Middle frontal gyrus (tissue), 1 donor: ENCODE measurements around the gene KREMEN2.

Experiments used
- DNase-seq: peaks from one replicate; pipeline ENCODE4 v3.0.0-alpha.2; 2015; ENCODE audit warnings: low spot score; ENCODE audit errors: extremely low spot score

KREMEN2 gene

DNA sequence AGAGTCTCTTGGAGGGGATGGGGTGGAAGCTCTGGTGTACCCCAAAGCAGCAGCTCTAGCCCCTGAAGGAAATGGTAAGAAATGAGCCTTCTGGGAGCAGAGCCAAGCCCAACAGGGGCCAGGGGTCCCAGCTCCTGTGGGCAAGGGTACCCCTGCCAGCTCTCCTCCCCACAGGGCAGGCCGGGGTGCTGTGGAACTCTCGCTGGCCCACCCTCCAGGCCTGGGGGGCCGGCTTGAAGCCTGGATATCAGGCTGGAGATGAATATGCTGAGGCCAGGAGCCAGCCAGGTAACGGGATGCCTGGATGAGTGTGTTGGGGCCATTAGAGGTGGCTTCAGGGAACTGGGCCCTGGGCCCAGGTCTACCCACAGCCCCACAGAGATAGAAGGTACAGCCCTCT is 36.5 kb downstream of the KREMEN2 start:
- no peak for DNase-seq

DNA sequence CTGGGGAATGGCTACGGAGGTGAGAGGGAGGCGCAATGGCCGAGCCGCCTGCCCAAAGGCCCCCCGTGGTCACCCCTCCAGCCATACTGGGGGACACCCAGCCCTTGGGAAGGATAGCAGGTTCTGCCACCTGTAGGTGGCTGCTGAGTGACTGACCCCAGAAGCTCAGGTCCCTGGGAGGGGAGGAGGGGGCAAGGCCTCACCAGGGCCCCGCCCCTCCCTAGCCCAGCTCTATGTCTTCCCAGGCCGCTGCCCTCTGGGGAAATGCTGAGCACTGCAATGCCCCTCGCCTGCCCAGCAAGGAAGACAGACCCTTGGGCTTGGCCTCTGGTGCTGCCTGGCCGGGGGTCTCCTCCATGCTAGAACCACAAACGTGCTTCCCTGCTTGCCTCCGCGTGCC is 37.2 kb downstream of the KREMEN2 start:
- no peak for DNase-seq

- DNase-seq = peak; percentile 94
Measured at GRCh38 chr16:3003582-3004270, 39.7 kb downstream of the KREMEN2 start.

GRCh38 chr16:3004319-3004718 is 40.2 kb downstream of the KREMEN2 start:
- no peak for DNase-seq

DNA sequence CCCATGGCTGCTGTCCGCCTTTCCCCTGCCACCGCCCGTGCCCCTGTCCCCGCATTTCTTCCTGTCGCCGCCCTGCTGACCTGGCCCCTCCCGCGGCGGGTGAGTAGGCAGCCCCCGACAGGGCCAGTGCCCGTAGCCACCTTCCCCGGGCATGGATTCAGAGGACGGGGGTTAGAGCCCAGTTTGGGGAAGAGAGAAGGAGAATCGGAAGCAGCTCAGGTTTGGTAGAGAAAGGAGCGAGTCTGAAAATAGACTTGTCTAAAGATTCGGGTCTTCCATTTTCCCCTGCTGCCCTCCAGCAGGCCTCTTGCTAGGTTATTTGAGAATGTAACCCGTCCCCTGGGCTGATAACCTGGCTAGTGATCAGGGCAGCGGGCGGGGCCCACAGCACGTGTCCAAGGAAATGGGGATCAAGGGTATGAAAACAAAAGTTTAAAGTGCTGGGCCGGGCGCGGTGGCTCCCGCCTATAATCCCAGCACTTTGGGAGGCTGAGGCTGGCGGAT is 40.8 kb downstream of the KREMEN2 start:
- no peak for DNase-seq

DNA sequence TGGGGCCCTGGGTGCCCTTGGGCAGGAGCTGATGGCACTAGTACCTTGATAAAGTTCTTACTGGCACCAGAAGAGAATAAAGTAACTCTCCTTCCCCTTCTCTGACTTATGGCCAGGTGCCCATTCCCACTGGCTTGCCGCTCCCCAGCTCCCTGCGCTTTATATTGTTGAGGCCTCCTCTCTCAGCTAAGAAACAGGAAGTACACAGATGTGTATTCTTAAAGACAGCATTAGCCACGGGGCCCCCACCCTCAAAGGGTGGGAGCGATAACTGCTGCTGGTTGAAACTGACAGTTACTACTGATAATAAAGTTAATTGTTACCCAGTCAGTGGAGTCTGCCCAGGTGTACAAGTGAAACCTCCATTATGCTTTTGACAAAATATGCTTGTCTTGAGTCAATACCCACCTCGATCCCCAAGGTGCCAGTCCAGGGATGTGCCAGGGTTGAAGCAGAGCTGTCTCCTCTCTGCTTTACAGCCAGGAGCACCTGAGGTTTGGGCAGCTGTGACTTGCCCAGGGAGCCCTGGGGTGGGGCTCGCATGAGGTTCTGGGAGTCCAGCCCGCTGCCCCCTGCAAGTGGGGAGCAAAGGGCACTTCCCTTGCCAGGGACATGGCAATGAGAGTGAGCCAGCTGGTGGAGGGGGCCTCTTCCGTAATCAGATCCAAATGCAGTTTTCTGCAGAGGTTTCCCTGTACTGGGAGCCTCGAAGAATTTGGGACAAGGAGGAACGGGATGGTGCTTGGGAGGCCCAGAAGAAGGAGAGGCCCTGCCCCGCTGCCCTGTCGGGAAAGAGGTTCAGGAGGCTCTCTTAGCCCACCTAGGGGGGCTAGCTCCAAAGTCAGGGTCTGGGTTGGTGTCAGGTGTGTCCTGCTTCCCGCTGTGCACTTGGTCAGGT is 43.2 kb downstream of the KREMEN2 start:
- no peak for DNase-seq

DNA sequence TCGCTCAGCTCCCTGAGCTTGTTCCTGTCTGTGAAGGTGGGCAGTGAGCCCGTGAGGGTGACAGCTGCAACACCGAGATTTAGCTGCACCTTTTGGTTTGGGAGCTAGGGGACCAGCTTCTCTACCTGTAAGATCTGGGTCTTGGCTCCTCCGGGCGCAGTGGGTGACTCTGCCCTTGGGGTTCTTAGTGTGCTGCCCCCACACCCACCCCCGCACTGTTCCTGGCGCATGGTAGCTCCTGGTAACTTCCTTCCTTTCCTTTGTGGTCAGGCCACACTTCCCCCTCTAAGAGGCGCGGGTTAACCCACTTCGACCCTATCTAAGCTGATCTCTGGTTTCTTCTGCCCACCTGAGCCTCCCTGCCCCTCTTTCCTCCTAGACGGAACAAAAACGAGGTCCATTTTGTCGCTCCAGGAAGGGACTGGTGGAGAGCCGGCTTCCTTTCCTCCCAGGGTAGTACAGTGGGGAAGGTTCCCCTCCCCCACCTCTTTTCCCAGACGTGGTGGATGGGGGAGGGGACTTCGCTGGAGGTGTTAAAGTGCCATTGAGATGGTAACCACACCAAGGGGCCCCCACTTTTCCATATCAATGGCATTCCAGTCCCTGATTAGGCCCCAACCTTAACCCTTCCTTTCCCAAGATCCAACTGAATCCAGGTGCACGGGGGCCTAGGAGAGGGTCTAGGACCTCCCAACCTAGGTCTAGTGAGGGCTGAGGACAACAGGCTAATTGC is 44.0 kb downstream of the KREMEN2 start:
- no peak for DNase-seq

DNA sequence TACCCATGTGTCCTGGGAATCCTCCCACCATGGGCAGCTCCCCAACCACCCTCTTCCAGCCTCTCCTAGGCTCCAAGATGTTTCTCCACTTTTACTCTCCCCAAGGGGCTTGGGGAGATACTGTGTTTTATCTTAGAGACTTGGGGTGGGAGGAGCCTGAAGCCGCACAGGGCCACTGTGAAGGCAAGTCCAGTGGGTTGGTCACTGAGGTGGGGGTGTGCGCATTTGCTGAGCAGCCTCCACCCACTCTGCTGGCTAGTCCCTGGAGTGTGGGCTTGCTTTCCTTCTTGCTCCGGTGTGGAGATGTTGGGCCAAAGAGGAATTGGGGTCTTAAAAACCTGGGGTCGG is 44.6 kb downstream of the KREMEN2 start:
- DNase-seq = no peak

- DNase-seq = no peak
Measured at GRCh38 chr16:3009568-3010390, 45.7 kb downstream of the KREMEN2 start.

DNA sequence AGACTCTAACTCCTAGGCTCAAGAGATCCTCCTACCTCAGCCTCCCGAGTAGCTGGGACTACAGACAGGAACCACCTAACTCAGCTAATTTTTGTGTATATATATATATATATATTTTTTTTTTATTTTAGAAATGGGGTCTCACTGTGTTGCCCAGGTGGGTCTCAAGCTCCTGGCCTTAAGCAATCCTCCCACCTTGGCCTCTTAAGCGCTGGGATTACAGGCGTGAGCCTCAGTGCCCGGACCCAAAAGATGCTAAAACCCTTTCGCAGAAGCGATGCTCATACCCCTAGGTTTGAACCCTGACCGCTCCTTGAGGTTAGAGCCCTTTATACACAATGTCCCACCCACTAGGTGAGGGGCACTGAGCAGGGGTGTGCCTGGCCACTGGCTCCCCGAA is 46.4 kb downstream of the KREMEN2 start:
- no peak for DNase-seq

- no peak for DNase-seq
Measured at GRCh38 chr16:3012246-3012645, 48.2 kb downstream of the KREMEN2 start.

GRCh38 chr16:3012828-3013420 is 48.8 kb downstream of the KREMEN2 start, which contains the start of gene CLDN9:
Gene CLDN9 (plus strand): TSS chr16:3012923. CDS start chr16:3013363, 440 bp downstream.
- DNase-seq = no peak

GRCh38 chr16:3013491-3013951 is 49.4 kb downstream of the KREMEN2 start:
- no peak for DNase-seq

DNA sequence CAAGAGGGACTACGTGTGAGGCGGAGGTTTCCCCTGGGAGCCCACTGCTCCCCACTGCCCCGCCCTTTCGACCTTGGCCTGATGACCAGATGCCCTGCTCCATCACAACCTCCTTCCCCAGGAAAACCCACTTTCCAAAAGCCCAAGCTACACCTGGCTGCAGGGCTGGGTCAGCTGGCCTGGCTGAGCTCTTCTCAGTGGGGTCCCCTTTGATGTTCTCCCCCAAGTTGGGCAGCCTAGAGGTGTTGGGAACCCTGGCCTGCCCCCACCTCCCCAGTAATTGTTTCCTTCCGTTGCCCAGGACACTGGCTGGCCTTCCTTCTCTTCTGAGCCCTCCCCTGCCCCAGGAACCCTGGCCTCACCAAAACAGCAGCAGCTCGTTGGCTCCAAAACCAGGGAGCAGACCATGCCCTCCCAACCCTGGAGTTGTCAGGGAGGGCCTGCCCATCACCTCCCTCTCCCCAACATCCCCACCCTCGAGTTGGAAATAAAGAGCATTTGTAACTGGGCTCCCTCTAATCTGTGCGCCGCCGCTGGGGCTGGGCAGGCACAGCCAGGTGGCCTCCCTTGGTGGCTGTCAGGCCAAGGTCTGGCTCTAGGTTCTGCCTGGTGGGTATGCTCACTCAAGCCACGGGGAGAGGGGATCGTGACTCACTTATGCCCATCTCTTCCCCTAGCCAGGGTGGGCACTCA is 50.1 kb downstream of the KREMEN2 start:
- no peak for DNase-seq

DNA sequence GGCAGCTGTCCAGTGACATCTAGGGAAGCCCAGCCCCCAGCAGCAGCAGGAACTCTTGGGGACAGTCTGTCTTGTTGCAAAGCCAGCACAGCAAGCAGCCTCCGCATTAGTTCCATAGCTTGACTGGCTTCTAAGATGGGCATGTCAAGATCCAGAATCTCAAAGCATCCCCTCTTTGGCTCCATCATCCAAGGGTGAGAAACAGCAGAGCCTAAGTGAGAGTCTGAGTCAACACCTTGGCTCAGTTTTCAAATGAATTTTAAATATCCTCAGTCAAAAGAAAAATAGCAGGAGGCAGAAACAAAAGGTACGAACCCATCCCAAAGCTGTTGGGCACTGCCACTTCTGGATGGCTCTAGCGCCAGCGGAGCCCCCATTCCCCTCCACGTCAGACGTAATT is 50.9 kb downstream of the KREMEN2 start:
- no peak for DNase-seq

GRCh38 chr16:3015865-3016521 is 51.9 kb downstream of the KREMEN2 start:
- DNase-seq = no peak

- DNase-seq = no peak
Measured at GRCh38 chr16:3017344-3017743, 53.3 kb downstream of the KREMEN2 start.
